ENCODE data around the gene SMIM5.
"Not testable (repeated sequence)": the region's sequence is repeated elsewhere in the genome, so short reads cannot be mapped to it uniquely, and the experiment has no call there.

Gene SMIM5

GRCh38 chr17:75624714-75625345 lies 8.4 kb upstream of the SMIM5 start:
- DNase-seq (ENCODE audit: low read depth, low spot score) = no peak

- DNase-seq (ENCODE audit: low read depth, low spot score) = no peak
Observed at GRCh38 chr17:75625813-75626486, 7.3 kb upstream of the SMIM5 start.

- no peak for DNase-seq (ENCODE audit: low read depth, low spot score)
Observed at GRCh38 chr17:75626496-75627038, 6.7 kb upstream of the SMIM5 start.

- no peak for DNase-seq (ENCODE audit: low read depth, low spot score)
Observed at GRCh38 chr17:75627094-75627493, 6.1 kb upstream of the SMIM5 start.

- DNase-seq (ENCODE audit: low read depth, low spot score) = no peak
Observed at GRCh38 chr17:75628425-75628824, 4.8 kb upstream of the SMIM5 start.

GRCh38 chr17:75629157-75629556 lies 4.1 kb upstream of the SMIM5 start:
- DNase-seq (ENCODE audit: low read depth, low spot score) = no peak

- no peak for DNase-seq (ENCODE audit: low read depth, low spot score)
Observed at GRCh38 chr17:75630071-75630917, 2.9 kb upstream of the SMIM5 start.

- no peak for DNase-seq (ENCODE audit: low read depth, low spot score)
Observed at GRCh38 chr17:75631353-75631752, 1.9 kb upstream of the SMIM5 start.

- DNase-seq (ENCODE audit: low read depth, low spot score) = no peak
Observed at GRCh38 chr17:75632428-75632827, 806 bp upstream of the SMIM5 start.

GRCh38 chr17:75633486-75634375 lies 497 bp downstream of the SMIM5 start:
- no peak for DNase-seq (ENCODE audit: low read depth, low spot score)

GRCh38 chr17:75634376-75634740 lies 1.1 kb downstream of the SMIM5 start:
- no peak for DNase-seq (ENCODE audit: low read depth, low spot score)

GRCh38 chr17:75634754-75635609 lies 1.7 kb downstream of the SMIM5 start:
- DNase-seq (ENCODE audit: low read depth, low spot score) = no peak

GRCh38 chr17:75635610-75636202 lies 2.5 kb downstream of the SMIM5 start:
- no peak for DNase-seq (ENCODE audit: low read depth, low spot score)

- DNase-seq (ENCODE audit: low read depth, low spot score) = no peak
Observed at GRCh38 chr17:75636381-75637142, 3.3 kb downstream of the SMIM5 start.

- DNase-seq (ENCODE audit: low read depth, low spot score) = no peak
Observed at GRCh38 chr17:75637143-75637538, 3.9 kb downstream of the SMIM5 start.

- DNase-seq (ENCODE audit: low read depth, low spot score) = no peak
Observed at GRCh38 chr17:75637551-75637950, 4.3 kb downstream of the SMIM5 start.

- DNase-seq (ENCODE audit: low read depth, low spot score) = not testable (repeated sequence)
Observed at GRCh38 chr17:75638039-75638438, 4.8 kb downstream of the SMIM5 start.

GRCh38 chr17:75638893-75639292 lies 5.7 kb downstream of the SMIM5 start:
- DNase-seq (ENCODE audit: low read depth, low spot score) = no peak

GRCh38 chr17:75639327-75639726 lies 6.1 kb downstream of the SMIM5 start:
- no peak for DNase-seq (ENCODE audit: low read depth, low spot score)

Measured in activated naive CD8-positive, alpha-beta T cell treated with anti-CD3 and anti-CD28 coated beads, Interleukin-2, amount 50 U/mL, for 16 hours (primary cell).